T follicular helper cell (primary cell): ENCODE measurements around the gene KMT5C.

ENCODE experiments used
- DNase-seq: peaks from one replicate; pipeline ENCODE4 v3.0.0-alpha.2; 2020; ENCODE audit warnings: low read depth

The KMT5C gene

GRCh38 chr19:55347442-55348009 is 7.8 kb downstream of the KMT5C start:
- DNase-seq: no peak

GRCh38 chr19:55348317-55349034 is 8.8 kb downstream of the KMT5C start:
- no peak for DNase-seq

DNA sequence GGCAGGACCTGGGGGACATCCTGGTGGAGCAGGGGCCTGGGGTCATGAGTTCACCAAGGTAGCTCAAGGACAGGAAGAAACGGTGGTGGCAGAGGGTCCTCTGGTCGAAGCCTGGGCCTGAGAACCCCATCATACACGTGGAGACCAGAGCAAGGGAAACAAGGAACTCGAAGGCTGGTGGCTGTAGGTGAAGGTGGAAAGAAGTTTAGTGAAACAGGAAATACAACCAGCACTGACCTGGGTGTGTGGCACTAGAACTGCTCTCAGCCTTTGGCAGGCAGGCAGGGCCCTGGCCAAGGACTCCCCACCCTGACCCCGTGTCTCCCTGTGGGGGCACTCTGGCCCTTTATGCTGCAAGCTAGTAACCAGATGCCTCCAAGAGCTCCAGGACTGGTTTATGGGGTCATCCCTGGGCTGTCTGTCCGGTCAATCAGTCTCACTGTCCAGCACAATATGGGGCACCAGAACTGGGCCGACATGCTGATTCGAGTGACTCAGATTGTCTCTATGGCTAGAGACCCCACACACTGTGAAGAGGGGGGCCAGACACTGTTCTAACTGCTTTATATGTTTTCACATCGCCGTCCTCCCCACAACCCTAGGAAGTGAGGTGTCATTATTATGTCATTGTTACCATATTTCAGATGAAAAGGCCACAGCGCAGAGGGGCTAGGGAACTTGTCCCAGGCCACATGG is 11.1 kb downstream of the KMT5C start:
- DNase-seq: no peak

DNA sequence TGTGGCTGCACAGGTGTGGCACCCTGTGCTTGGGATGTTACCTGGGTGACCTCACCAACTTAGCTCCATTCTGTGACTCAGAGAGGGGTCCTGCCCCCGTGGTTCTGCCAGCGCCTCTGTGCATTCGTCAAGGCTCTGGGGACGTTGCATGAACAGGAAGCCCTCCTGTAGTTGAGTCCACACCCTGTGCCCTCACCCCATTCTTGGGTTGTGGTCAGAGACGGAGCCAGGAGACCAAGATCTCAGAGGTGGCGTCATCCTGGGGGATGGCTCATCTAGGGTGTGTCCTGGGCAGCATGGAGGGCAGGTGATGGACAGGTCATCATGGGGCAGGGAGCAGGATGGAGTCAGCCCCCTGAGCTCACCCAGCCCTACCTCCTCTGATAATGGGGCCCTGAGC is 12.4 kb downstream of the KMT5C start:
- DNase-seq: no peak

GRCh38 chr19:55352549-55353145 is 13.0 kb downstream of the KMT5C start:
- no peak for DNase-seq

GRCh38 chr19:55353356-55353802 is 13.7 kb downstream of the KMT5C start:
- DNase-seq: no peak

DNA sequence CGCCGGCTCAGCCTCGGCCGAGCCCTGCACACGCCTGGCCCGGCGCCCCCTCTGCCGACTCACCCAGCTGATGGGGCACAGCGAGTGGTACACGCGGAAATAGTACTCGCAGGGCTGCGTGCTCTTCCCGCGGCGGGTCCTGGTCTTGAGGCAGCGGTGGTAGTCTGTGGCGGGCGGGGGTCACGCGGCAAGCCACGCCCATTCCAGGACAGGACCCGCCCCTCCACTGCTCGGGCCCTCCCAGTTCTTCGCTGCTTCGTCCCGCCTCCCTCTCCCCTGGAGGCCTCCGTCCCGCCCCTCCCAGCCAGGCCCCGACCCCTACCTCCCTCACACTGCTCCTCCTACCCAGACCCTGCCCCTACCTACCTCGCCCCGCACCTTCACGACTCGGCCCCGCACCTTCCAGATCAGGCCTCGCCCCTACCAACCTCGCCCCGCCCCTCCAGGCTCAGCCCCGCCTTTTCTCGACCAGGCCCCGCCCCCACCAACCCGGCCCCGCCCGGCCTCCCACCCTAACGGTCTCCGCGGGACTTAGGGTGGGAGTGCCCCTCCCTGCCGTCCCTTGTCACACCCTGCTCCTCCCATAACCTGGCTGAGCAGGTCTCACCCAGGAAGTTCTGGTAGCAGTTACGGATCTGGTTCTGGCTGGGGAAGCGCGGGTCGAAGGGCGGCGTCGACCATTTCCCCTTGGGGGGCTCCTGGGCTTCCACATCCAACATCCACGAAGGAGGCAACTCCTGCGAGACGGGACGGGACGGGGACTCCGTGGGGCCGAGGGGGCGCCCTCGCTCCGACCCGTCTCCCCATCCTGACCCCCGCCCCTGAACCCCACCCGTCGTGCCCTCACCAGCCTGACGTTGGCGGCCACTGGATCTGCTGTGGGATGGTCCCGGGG is 14.4 kb downstream of the KMT5C start:
- peak; percentile 59 for DNase-seq

- DNase-seq: no peak
These were observed 15.1 kb downstream of the KMT5C start, which contains the start of gene COX6B2 for GRCh38 chr19:55354698-55355212. Gene COX6B2 (minus strand): TSS chr19:55354719. CDS start chr19:55354521, 198 bp downstream.

GRCh38 chr19:55355213-55355821 is 15.6 kb downstream of the KMT5C start:
- no peak for DNase-seq

GRCh38 chr19:55358493-55358892 is 18.8 kb downstream of the KMT5C start:
- no peak for DNase-seq

- no peak for DNase-seq
These were observed 19.6 kb downstream of the KMT5C start for GRCh38 chr19:55358943-55359908.

DNA sequence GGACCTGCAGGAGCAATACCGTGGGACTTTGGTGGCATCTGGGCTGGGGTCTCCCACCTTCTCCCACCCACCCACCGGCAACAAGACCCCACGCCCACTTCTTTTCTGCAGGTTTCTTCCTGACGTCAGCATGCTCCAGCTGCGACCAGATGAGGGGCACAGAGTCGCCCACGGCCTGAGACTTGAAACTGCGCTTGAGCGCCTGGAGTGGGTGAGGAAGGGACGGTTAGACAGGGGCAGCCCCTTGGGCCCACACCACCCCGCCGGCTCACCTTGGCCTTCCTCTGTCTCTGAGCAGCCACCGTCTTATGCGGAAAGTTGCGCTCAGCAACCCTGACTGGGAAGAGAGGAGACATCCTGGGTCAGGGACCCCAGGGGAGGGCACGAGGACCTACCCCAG is 21.2 kb downstream of the KMT5C start:
- DNase-seq: no peak

- no peak for DNase-seq
These were observed 22.7 kb downstream of the KMT5C start for GRCh38 chr19:55362174-55362989.

- no peak for DNase-seq
These were observed 23.5 kb downstream of the KMT5C start, which contains the start of gene GARIN5B for GRCh38 chr19:55362990-55363716. Gene GARIN5B (minus strand): TSS chr19:55363260. CDS start chr19:55363066, 194 bp downstream.

DNA sequence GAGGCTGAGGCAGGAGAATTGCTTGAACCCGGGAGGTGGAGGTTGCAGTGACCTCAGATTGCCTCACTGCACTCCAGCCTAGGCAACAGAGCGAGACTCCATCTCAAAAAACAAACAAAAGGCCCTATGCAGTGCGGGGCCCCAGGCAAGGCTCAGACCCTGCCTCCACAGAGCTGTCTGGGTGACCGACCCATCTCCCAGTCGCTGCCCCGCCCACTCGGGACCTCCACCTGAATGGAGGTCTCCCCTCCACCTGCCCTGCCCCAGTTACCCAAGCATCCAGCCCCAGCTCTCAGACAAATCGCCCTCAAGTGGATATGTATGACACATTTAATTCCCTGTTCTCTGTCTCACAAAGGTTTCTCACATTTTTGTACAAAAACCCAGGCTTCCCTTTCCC is 25.6 kb downstream of the KMT5C start:
- no peak for DNase-seq

DNA sequence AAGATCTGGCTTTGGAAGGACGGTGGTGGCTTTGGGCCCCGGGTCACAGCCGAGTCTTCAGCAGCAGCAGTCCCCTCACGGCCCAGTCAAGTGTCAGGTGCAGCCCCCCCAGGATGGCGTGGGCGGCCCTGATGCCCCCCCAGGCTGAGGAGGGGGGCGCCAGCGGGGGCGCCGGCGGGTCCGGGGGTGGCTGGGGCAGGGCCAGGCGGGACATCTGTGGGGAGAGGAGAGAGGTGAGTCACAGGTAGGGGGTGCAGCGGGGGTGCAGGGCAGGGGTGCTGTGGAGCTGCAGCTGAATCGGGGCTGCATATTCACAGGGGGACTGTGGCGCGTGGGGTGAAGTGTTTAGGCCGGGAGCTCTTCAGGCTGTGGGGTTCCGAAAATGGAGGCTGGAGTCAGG is 26.3 kb downstream of the KMT5C start:
- no peak for DNase-seq

GRCh38 chr19:55366790-55367189 is 27.1 kb downstream of the KMT5C start:
- DNase-seq: no peak

DNA sequence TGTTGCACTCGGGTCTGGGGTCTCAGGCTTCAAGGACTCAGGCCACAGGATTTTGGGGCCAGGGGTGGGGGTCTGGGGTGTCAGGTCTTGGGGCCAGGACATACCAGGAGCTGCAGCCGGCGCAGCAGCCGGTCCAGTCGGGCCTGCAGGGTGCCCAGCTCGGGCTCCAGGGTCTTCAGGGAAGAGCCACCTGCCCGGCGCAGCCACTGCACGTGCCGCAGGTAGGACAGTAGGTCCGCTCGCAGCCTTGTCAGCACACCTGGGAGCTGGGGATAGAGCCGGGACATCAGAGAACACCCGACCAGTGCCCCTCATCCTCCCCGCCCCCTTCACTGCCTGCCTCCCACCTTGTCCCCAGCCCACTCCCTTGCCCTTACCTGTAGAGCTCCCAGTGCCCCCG is 28.4 kb downstream of the KMT5C start:
- no peak for DNase-seq
